Measurements from ENCODE around the gene TPM2. TPM values are rescaled to one million over a fixed set of nuclear protein-coding genes. Genes with fewer than 3 reads are reported as not detected.

The TPM2 gene
- total and polyA plus RNA-seq, 2 donors from 2014 or later: 218 to 287 TPM

GRCh38 chr9:35660966-35661415 is 28.7 kb downstream of the TPM2 start:
- DNase-seq: no peak
- no peaks in the 10 kb centered on the region for H3K27me3 ChIP-seq (ENCODE audit: control insufficient read depth, insufficient read depth, low read length)
- H3K9ac ChIP-seq (ENCODE audit: low read length in 3 of 3): no peak overlapping the region
- H3K27ac ChIP-seq (ENCODE audit: low read depth in 2 of 2, low read length in 2 of 2): no peak overlapping the region
- peaks cover 0 to 18% (median 15%) of the 10 kb centered on the region in 3 donors for H3K4me1 ChIP-seq (ENCODE audit: control insufficient read depth in 2 of 3, insufficient read depth in 2 of 3, low read depth in 1 of 3, low read length in 3 of 3)
- TF ChIP-seq CTCF (IDR thresholded peaks at IDR 0.05; ENCODE audit: borderline replicate concordance, extremely low read depth, insufficient read depth): peak; percentile 33
- H3K36me3 ChIP-seq (ENCODE audit: control insufficient read depth in 2 of 3, insufficient read depth in 3 of 3, low read length in 3 of 3): peaks cover 0 to 10% (median 3%) of the 10 kb centered on the region in 3 donors
- H3K4me3 ChIP-seq (ENCODE audit: low read length in 3 of 3): no peak overlapping the region
- H3K9me3 ChIP-seq (ENCODE audit: control insufficient read depth in 2 of 3, insufficient read depth in 1 of 3, low read length in 3 of 3): no peaks in the 10 kb centered on the region
- intact Hi-C loops (cut with DNase I): no loop called here
- FAIRE-seq: no peak

- Histone ChIP-seq H3K4me1 (ENCODE audit: control insufficient read depth in 2 of 3, insufficient read depth in 2 of 3, low read depth in 1 of 3, low read length in 3 of 3) (peaks cover 0 to 10% (median 9%) of the 10 kb centered on the region in 3 donors), H3K9me3 (ENCODE audit: control insufficient read depth in 2 of 3, insufficient read depth in 1 of 3, low read length in 3 of 3) (no peaks in the 10 kb centered on the region), H3K27ac (ENCODE audit: low read depth in 2 of 2, low read length in 2 of 2) (no peak overlapping the region), H3K36me3 (ENCODE audit: control insufficient read depth in 2 of 3, insufficient read depth in 3 of 3, low read length in 3 of 3) (peaks cover 0 to 10% (median 3%) of the 10 kb centered on the region in 3 donors), H3K9ac (ENCODE audit: low read length in 3 of 3) (peak overlapping the region in 1 of 3 donors; percentile 97), H3K4me3 (ENCODE audit: low read length in 3 of 3) (peak overlapping the region in 2 of 3 donors; percentile 73 to 91), H3K27me3 (ENCODE audit: control insufficient read depth, insufficient read depth, low read length) (no peaks in the 10 kb centered on the region)
- FAIRE-seq (no peak), DNase-seq (peak in 1 of 5 donors; percentile 36)
- intact Hi-C loops (cut with DNase I): no loop called here
- TF ChIP-seq CTCF (IDR thresholded peaks at IDR 0.05; ENCODE audit: borderline replicate concordance, extremely low read depth, insufficient read depth): no peak
These were observed 30.4 kb downstream of the TPM2 start for GRCh38 chr9:35659340-35659739.

- Histone ChIP-seq H3K4me1 (ENCODE audit: control insufficient read depth in 2 of 3, insufficient read depth in 2 of 3, low read depth in 1 of 3, low read length in 3 of 3) (peaks cover 0 to 10% (median 9%) of the 10 kb centered on the region in 3 donors), H3K27me3 (ENCODE audit: control insufficient read depth, insufficient read depth, low read length) (no peaks in the 10 kb centered on the region), H3K9me3 (ENCODE audit: control insufficient read depth in 2 of 3, insufficient read depth in 1 of 3, low read length in 3 of 3) (no peaks in the 10 kb centered on the region), H3K4me3 (ENCODE audit: low read length in 3 of 3) (peak overlapping the region; percentile 73 to 91 (median 86)), H3K36me3 (ENCODE audit: control insufficient read depth in 2 of 3, insufficient read depth in 3 of 3, low read length in 3 of 3) (peaks cover 0 to 10% (median 3%) of the 10 kb centered on the region in 3 donors), H3K9ac (ENCODE audit: low read length in 3 of 3) (peak overlapping the region; percentile 87 to 97 (median 94)), H3K27ac (ENCODE audit: low read depth in 2 of 2, low read length in 2 of 2) (peak overlapping the region; percentile 99 to 100)
- DNase-seq: peak in 1 of 5 donors; percentile 74
- intact Hi-C loops (cut with DNase I): no loop called here
- FAIRE-seq: no peak
- no peak for TF ChIP-seq CTCF (IDR thresholded peaks at IDR 0.05; ENCODE audit: borderline replicate concordance, extremely low read depth, insufficient read depth)
These were observed 30.8 kb downstream of the TPM2 start for GRCh38 chr9:35658968-35659220.

Data from kidney (tissue), 14 donors.